Measurements from ENCODE around the gene ENTREP3. TPM values are rescaled to one million over a fixed set of nuclear protein-coding genes. Genes with fewer than 3 reads are reported as not detected.
"Not testable (repeated sequence)": the region's sequence is repeated elsewhere in the genome, so short reads cannot be mapped to it uniquely, and the experiment has no call there.

The ENTREP3 gene
- total RNA-seq, 3 donors from 2014 or later: 8.2 to 12.1 (median 10.2) TPM

DNA sequence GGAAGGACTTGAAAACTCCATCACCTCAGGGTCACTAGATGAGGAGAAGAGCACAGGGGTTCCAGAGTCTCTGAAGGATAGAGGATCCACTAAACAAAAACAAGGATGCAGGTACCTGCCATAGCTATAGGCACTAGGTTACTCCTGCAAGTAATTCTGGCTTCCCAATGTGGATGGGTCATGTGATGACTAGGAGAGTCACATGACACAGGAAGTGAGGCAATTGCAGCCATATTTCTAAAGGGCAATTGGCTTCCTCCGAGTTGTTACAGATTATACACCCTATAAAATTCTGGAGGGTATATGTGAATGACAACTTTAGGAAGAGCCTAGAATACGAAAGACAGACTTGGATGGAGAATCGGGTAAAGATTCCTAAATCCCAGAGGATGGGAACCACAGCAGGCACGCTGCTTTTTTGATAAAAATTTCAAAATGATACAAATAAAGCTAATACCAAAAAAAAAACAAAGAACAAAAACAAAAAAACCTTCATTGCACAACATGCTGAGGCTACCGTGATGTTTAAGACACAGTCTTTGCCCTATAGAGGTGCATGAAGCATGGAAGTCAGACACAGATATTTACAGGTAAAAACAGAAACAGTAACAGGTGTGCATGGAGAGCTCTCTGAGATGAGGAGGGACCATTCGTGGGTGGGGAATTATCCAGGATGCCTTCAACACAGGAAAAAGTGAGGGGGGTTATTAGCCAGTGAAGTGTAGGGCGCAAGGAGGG is 36.3 kb downstream of the ENTREP3 start:
- Histone ChIP-seq H3K27me3 (no peaks in the 10 kb centered on the region), H3K9me3 (no peaks in the 10 kb centered on the region), H3K27ac (peak overlapping the region in 1 of 2 donors; percentile 1), H3K4me3 (peak overlapping the region in 2 of 3 donors; percentile 14 to 45), H3K4me1 (no peaks in the 10 kb centered on the region), H3K36me3 (no peaks in the 10 kb centered on the region)
- DNase-seq (ENCODE audit: low spot score in 2 of 2): no peak
- intact Hi-C loops (cut with DNase I; ENCODE audit: low total_unique reads): no loop called here
- no peak for TF ChIP-seq CTCF (IDR thresholded peaks at IDR 0.05)
- no peak for TF ChIP-seq POLR2A (IDR thresholded peaks at IDR 0.05)
- no peak for TF ChIP-seq POLR2AphosphoS5 (IDR thresholded peaks at IDR 0.05)

DNA sequence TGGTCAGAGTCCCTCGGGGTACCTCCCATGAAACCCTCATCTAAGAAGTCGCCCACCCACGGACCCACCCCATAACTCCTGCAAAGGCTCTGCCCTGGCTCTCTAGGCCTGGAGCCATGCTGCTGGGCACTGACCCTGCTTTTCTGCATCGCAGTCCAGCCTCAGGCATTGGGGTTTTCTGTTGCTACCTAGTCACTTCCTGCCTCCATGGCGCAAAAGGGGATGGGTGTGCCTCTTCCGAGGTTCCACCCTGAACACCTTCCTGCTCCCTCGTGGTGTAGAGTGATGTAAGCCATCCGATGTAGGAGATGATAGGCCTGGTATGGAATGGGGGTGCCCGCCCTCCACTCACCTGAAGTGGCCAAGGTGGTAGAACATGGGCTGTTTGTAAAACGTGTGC is 40.6 kb downstream of the ENTREP3 start:
- H3K27ac ChIP-seq; H3K27me3 ChIP-seq; intact Hi-C loops (cut with DNase I; ENCODE audit: low total_unique reads); DNase-seq (ENCODE audit: low spot score in 2 of 2); H3K9me3 ChIP-seq; H3K4me3 ChIP-seq; H3K36me3 ChIP-seq; H3K4me1 ChIP-seq: not testable (repeated sequence)

GRCh38 chr1:155212051-155212440 is 43.2 kb downstream of the ENTREP3 start:
- not testable (repeated sequence) for DNase-seq (ENCODE audit: low spot score in 2 of 2); H3K4me3 ChIP-seq; H3K9me3 ChIP-seq

DNA sequence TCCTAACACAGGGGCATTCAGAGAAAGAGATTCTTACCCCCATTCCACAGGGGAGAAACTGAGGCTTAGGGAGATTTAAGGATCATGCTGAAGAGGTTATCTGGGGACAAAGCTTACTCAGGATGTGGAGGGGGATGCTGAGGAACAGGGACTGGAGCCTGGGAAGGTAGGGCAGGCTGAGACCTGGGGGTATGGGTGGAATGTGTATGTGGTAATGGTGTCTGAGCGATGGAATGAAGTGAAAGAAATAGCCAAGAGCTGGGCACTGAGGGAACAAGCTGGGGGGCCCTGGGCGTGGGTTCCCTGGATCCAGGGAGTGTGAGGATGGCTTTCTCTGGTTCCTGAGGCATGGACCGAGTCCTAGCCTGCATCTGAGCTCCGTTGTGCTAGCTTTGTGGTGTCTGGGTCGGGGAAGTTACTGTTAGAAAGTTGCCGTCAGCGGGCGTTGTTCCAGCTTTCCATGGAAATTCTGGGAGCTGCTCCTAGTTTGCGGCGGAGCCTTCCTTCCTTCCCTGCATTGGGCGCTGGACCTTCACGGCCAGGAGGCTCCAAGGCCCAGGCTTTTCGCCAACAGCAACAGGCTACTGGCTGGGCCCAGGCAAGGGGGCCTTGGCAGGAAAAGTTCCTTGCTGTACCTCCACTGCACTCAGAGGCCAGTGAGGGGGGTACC is 43.8 kb downstream of the ENTREP3 start:
- intact Hi-C loops (cut with DNase I; ENCODE audit: low total_unique reads); H3K27ac ChIP-seq: not testable (repeated sequence)

More at GRCh38 chr1:155212051-155212440, 43.2 kb downstream of the ENTREP3 start:
- H3K36me3 ChIP-seq; H3K27me3 ChIP-seq; H3K27ac ChIP-seq; intact Hi-C loops (cut with DNase I; ENCODE audit: low total_unique reads): not testable (repeated sequence)
- H3K4me1 ChIP-seq: peaks cover 6 to 19% of the 10 kb centered on the region in 2 donors

GRCh38 chr1:155210314-155211104 is 44.8 kb downstream of the ENTREP3 start:
- no peaks in the 10 kb centered on the region for H3K36me3 ChIP-seq
- H3K4me3 ChIP-seq: no peak overlapping the region
- intact Hi-C loops (cut with DNase I; ENCODE audit: low total_unique reads): no loop called here
- no peak overlapping the region for H3K27ac ChIP-seq
- no peak for TF ChIP-seq CTCF (IDR thresholded peaks at IDR 0.05)
- no peak for TF ChIP-seq POLR2A (IDR thresholded peaks at IDR 0.05)
- no peak for TF ChIP-seq POLR2AphosphoS5 (IDR thresholded peaks at IDR 0.05)
- H3K4me1 ChIP-seq: peaks cover 8 to 20% of the 10 kb centered on the region in 2 donors
- no peaks in the 10 kb centered on the region for H3K27me3 ChIP-seq
- DNase-seq (ENCODE audit: low spot score in 2 of 2): no peak
- H3K9me3 ChIP-seq: no peaks in the 10 kb centered on the region

More for the DNA sequence above, 43.8 kb downstream of the ENTREP3 start:
- not testable (repeated sequence) for H3K9me3 ChIP-seq; H3K27me3 ChIP-seq; DNase-seq (ENCODE audit: low spot score in 2 of 2); H3K4me3 ChIP-seq; H3K36me3 ChIP-seq
- H3K4me1 ChIP-seq: peaks cover 8 to 20% of the 10 kb centered on the region in 2 donors

- Histone ChIP-seq H3K4me1 (peaks cover 8 to 20% of the 10 kb centered on the region in 2 donors), H3K27me3 (no peaks in the 10 kb centered on the region)
- TF ChIP-seq CTCF (IDR thresholded peaks at IDR 0.05) (no peak), POLR2A (IDR thresholded peaks at IDR 0.05) (no peak), POLR2AphosphoS5 (IDR thresholded peaks at IDR 0.05) (no peak)
Observed at GRCh38 chr1:155209312-155209721, 46.0 kb downstream of the ENTREP3 start.

More at GRCh38 chr1:155209312-155209721, 46.0 kb downstream of the ENTREP3 start:
- intact Hi-C loops (cut with DNase I; ENCODE audit: low total_unique reads): no loop called here
- DNase-seq (ENCODE audit: low spot score in 2 of 2): no peak
- Histone ChIP-seq H3K4me3 (peak overlapping the region; percentile 69 to 87 (median 78)), H3K9me3 (no peaks in the 10 kb centered on the region), H3K27ac (peak overlapping the region; percentile 100), H3K36me3 (no peaks in the 10 kb centered on the region)
